GM19395 (cell line): ENCODE data around the gene PTGDS.
"Not testable (repeated sequence)": the region's sequence is repeated elsewhere in the genome, so short reads cannot be mapped to it uniquely, and the experiment has no call there.

Source experiments
- ATAC-seq: cut with Tn5 transposase; IDR thresholded peaks from one replicate; pipeline ENCODE4 v1.9.1; 2021; ENCODE audit warnings: mild to moderate bottlenecking, moderate library complexity; ENCODE audit not compliant: unreplicated experiment

PTGDS gene

GRCh38 chr9:136985853-136986252, 8.5 kb downstream of the PTGDS start:
- no peak for ATAC-seq

DNA sequence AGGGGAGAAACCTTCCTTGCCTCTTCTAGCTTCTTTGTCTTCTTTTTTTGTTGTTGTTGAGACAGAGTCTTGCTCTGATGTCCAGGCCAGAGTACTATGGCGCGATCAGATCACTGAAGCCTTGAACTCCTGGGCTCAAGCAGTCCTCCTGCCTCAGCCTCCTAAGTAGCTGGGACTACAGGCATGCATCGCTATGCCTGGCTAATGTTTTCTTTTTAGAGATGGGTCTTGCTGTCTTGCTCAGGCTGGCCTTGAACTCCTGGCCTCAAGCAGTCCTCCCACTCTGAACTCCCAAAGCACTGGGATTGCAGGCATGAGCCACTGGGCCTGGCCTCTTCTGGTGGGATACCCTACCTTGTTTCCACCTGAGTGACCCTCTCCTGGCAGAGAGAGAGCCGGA, 11.6 kb downstream of the PTGDS start:
- ATAC-seq, result no peak

DNA sequence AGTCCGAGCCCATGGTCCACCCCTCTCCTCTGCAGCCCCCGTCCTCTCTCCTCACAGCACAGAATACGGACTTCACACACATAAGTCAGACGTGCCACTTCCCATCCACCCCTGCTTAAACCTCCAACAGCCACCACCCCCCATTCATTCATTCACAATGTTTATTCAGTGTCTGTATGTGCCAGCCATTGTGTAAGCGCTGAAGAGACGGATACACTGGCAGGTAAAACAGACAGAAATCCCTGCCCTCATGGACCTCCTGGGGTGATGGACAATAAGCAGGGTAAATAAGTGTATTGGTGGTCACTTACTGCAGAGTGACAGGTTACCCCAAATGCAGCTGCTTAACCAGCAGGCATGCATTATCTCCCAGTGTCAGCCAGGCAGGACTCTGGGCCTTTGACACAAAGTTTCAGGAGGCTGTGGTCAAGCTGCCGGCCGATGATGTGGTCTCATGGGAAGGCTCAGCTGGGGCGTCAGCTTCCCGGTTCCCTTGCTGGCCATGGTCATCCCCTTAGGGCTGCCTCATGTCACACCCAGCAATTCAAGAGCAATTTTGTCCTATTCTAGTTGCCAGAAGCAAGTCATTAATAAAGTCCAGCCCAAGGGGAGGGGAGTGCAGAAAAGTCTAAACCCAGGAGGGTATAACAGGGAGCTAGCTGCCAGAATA, 13.1 kb downstream of the PTGDS start:
- no peak for ATAC-seq

DNA sequence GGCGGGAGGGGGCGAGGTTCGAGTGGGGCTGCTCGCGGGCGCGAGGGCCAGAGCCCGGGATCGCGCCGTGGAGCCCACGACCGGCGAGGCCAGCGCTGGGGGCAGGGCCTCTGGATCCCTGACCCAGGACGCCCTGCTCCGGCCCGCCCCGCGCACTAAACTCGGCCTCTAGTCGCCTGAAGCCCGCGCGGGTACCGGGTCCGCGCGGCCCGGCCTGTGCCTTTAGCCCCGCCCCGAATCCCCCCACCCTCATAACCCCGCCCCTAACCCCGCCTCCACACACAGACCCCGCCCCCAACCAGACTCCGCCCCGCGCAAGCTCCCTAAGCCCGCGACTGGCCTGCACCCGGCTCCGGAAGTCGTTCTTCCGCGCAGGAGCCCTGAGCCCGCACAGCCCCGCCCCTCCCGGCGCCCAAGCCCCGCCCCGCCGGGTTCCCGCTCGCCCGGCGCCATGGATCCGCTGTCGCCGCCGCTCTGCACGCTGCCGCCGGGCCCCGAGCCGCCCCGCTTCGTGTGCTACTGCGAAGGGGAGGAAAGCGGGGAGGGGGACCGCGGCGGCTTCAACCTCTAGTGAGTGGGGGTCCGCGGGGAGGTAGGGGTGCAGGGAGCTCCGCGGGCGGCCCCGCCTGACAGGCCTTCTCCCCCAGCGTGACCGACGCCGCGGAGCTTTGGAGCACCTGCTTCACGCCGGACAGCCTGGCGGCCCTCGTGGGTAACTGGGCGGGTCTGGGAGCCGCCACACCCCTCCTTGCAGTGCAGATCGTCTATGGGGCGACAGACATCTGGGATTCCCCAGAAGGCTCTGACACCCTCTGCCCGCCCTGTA, 14.9 kb downstream of the PTGDS start, which contains the start of gene PAXX:
TSS of gene PAXX (plus strand) at position 430 of the 826 bp plus-strand sequence. CDS start at position 452, 22 bp downstream.
- ATAC-seq, result peak; percentile 75

DNA sequence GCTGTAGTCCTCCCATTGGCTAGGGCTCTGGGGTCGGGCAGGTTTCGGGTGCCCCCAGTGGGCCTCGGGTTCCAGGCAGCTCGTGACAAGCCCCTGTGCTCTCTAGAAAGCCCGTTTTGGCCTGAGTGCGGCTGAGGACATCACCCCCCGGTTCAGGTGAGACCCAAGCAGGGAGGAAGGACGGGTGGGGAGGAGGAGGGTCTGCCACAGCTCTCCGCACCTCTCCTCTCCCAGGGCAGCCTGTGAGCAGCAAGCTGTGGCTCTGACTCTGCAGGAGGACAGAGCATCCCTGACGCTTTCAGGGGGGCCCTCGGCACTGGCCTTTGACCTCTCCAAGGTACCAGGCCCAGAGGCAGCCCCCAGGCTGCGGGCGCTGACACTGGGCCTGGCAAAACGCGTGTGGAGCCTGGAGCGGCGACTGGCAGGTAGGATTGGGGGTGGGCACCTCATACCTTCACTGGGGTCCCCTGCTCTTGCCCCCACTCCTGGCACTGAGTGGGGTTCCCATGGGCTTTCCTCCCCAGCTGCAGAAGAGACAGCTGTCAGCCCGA, 15.6 kb downstream of the PTGDS start:
- peak; percentile 8 for ATAC-seq

GRCh38 chr9:136994180-136994887, 17.0 kb downstream of the PTGDS start:
- ATAC-seq, result no peak

- ATAC-seq, result no peak
These were observed 17.6 kb downstream of the PTGDS start for GRCh38 chr9:136994888-136995230.

- no peak for ATAC-seq
These were observed 18.1 kb downstream of the PTGDS start for GRCh38 chr9:136995362-136995761.

GRCh38 chr9:136995772-136996311, 18.5 kb downstream of the PTGDS start:
- no peak for ATAC-seq

DNA sequence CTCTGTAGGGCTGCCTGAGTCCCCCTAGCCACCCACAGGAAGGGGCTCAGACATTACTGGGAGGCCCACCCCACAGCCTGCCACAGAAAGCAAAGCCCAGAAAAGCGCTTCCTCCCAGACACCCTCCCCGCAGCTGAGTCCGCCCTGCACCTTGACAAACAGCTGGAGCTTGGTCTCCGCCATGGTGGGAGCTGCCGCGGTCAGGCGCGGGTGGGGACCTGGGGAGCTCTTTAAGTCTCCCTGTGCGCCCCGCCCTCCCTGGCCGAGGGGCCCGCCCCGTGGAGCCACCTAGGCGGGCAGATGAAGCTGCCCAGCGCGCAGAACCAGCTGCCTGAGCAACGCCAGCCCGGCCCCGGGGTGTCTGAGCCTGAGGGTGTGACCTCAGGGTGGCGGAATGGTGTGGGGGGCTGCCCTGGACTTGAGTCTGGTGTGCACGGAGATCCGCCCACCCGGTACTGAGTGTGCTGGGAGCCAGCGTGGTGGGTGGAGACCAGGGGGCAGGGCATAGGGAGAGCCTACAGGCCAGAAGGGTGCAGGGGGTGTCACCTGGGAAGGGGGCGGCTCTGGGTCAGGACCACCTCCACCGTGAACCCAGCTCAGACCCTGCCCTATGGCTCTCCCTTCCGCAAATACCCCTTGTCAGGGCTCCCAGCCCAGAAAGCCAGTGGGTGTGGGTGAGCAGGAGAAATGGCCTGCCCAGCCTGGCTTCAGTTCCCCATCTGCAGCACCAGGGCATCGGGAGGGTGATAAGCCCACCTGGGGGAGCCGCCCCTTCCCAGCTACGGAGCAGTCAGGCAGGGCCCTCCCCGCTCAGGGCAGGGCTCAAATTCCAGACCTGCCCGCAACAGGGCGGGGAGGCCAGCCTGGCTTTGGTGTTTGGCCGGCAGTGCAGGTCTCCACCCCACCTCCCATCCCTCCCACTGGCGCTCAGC, 19.3 kb downstream of the PTGDS start, which contains the start of gene CLIC3:
TSS of gene CLIC3 (minus strand) at position 208 of the 932 bp plus-strand sequence. CDS start at position 183, 25 bp downstream.
- ATAC-seq, result no peak

DNA sequence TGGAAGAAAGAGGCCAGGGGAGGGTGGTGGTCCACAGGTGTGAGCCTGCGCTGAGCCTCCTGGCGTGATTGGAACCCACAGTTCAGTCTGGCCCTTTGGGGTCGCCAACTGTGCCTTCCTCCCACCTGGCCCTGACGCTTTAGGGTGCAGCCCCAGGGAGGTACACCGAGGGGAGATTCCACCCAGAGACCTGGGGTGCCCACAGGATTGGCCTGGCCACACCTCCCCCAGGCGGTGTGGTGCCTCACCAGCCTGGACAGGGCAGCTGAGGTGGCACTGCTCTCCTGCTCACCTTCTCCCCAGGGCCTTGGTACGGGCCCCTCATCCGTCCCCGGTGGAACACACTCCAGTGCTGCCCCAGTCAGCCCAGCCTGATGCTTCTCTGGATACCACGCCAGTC, 20.1 kb downstream of the PTGDS start:
- ATAC-seq, result no peak

- ATAC-seq, result no peak
These were observed 20.5 kb downstream of the PTGDS start for GRCh38 chr9:136997830-136998234.

- ATAC-seq, result peak; percentile 80
These were observed 23.1 kb downstream of the PTGDS start for GRCh38 chr9:137000177-137000930.

DNA sequence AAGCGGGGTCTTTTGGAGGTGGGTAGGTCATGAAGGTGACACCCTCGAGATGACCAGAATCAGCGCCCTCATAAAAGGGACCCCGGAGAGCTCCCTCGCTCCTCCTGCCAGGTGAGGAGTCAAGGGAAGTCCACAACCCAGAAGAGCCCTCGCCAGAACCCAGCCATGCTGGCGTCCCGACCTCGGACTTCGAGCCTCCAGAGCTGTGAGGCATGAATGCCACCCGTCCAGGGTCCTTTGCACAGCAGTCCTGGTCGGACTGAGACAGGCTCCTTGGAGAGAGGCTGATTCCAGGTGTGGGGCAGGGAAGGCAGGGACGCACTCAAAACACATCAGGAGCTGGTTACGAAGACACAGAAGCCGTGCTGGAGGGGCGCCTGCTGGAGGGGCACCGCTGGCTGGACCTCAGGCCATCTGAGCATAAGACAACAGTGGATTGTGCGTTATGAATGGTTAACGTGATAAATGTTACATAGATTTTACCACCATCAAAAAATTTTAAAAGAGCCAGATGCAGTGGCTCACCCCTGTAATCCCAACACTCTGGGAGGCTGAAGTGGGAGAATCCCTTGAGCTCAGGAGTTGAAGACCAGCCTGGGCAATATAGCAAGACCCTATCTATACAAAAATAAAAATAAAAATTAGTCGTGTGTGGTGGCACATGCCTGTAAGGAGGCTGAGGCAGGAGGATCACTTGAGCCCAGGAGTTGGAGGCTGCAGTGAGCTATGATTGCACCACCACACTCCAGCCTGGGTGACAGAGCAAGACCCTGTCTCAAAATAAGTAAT, 24.7 kb downstream of the PTGDS start:
- ATAC-seq, result no peak

DNA sequence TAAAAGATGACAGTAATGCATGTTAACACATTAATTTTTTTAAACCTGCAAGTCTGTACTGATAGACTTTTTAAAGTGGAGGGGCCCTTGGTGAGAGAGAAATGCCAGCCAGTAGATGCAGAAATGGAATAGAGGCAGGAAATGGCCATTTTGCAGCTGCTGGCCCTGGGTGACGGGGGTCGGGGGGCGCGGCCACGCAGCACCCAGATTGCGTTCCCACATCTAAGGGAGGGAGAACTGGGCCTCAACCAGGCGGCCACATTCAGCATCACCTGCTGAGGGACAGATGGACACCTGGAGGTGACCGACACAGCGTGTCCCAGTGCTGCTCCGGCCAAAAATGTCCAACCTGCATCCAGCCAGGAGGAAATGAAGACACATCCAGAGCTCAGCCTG, 25.3 kb downstream of the PTGDS start:
- ATAC-seq, result no peak

GRCh38 chr9:137004285-137004684, 27.0 kb downstream of the PTGDS start:
- ATAC-seq, result not testable (repeated sequence)

DNA sequence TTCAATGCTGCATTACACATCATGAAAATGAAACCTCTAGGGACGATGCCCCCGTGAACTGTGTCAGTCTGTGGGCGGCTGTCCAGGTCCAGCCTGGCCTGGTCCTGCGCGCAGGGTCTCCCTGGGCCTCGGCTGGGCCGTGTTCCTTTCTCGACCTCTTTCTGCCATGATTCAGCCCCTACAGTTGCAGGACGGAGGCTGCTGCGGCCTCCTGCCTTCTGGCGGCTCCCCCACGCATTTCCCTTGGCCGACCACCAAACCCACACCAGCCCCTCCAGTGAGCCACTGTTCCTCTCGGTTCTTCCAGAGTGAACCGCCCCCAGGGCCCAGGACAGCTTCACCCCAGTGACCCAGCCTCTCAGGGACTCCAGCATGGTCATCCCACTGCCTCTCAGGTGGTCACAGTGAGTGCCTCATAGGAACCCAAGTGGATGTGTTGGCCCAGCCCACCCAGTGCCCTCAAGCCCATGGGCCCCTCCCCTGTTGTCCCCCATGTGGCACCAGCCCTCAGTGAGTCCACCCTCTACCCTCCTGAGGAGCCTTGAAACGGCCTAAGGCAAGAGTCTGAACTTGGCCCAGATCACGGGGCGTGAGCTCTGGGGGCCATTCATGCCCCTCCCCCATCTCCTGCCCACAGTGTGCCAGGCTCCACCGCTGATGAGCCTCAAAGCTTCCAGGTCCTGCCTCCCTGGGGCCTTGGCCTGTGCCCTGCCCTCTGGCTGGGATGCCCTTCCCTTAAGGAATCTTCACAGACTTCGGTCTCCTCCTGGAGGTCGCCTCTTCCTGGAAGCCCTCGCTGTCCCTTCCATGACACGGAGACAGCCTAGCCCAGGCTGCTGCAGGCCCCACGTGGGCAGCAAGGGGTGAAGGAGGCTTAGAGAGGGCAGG, 29.1 kb downstream of the PTGDS start:
- no peak for ATAC-seq
